SK-MEL-5 (cell line): Measurements from ENCODE around the gene HYCC1. TPM values are rescaled to one million over a fixed set of nuclear protein-coding genes. Genes with fewer than 3 reads are reported as not detected.
A peak's percentile ranks its signal among the peaks of the same experiment; 100 is the strongest.
"Not testable (repeated sequence)": the region's sequence is repeated elsewhere in the genome, so short reads cannot be mapped to it uniquely, and the experiment has no call there.

Source experiments
- DNase-seq: peaks from one replicate; pipeline ENCODE4 v3.0.0-alpha.2; 2016; ENCODE audit warnings: low read depth, low spot score
- in situ Hi-C: cut with HindIII; loops from 2 replicates; pipeline ENCODE4 v1.10.0; 2016; ENCODE audit warnings: low sequenced_read_pairs, high pct_unique_total_duplicates, low pct_unique_long_range_greater_than_20kb
- total RNA-seq: library from RNA; depleted of rRNA; stranded (reverse); fragments of >200 nt; shearing (Covaris generic); gene quantifications from 2 replicates; pipeline ENCODE4 v1.2.3, GENCODE V29; 2014

Gene HYCC1
- total RNA-seq, 1 experiment from 2014 or later: 136 TPM

GRCh38 chr7:22997871-22998518, 15.9 kb downstream of the HYCC1 start:
- DNase-seq: no peak
- in situ Hi-C loops: no loop called here

- in situ Hi-C loops: no loop called here
- no peak for DNase-seq
Measured at GRCh38 chr7:22996470-22996869, 17.5 kb downstream of the HYCC1 start.

GRCh38 chr7:22995011-22995410, 18.9 kb downstream of the HYCC1 start:
- DNase-seq: no peak
- in situ Hi-C loops: no loop called here

GRCh38 chr7:22992874-22993840, 20.8 kb downstream of the HYCC1 start:
- DNase-seq: no peak
- in situ Hi-C loops: no loop called here

- in situ Hi-C loops: no loop called here
- DNase-seq: no peak
Measured at GRCh38 chr7:22990588-22990949, 23.4 kb downstream of the HYCC1 start.

GRCh38 chr7:22989643-22990587, 24.0 kb downstream of the HYCC1 start:
- in situ Hi-C loops: no loop called here
- no peak for DNase-seq

- no peak for DNase-seq
- in situ Hi-C loops: no loop called here
Measured at GRCh38 chr7:22985436-22985835, 28.5 kb downstream of the HYCC1 start.

GRCh38 chr7:22983257-22983855, 30.6 kb downstream of the HYCC1 start:
- in situ Hi-C loops: no loop called here
- no peak for DNase-seq

- in situ Hi-C loops: no loop called here
- no peak for DNase-seq
Measured at GRCh38 chr7:22980422-22980821, 33.5 kb downstream of the HYCC1 start.

- in situ Hi-C loops: no loop called here
- DNase-seq: no peak
Measured at GRCh38 chr7:22979861-22980260, 34.1 kb downstream of the HYCC1 start.

- in situ Hi-C loops: no loop called here
- no peak for DNase-seq
Measured at GRCh38 chr7:22979251-22979650, 34.7 kb downstream of the HYCC1 start.

- in situ Hi-C loops: not testable (repeated sequence)
- DNase-seq: peak; percentile 39
Measured at GRCh38 chr7:22974636-22975035, 39.3 kb downstream of the HYCC1 start.

- DNase-seq: no peak
- in situ Hi-C loops: no loop called here
Measured at GRCh38 chr7:22972207-22972606, 41.7 kb downstream of the HYCC1 start.

GRCh38 chr7:22969010-22969431, 44.9 kb downstream of the HYCC1 start:
- in situ Hi-C loops: no loop called here
- no peak for DNase-seq
